ENCODE measurements around the gene SPATA20.

DNA sequence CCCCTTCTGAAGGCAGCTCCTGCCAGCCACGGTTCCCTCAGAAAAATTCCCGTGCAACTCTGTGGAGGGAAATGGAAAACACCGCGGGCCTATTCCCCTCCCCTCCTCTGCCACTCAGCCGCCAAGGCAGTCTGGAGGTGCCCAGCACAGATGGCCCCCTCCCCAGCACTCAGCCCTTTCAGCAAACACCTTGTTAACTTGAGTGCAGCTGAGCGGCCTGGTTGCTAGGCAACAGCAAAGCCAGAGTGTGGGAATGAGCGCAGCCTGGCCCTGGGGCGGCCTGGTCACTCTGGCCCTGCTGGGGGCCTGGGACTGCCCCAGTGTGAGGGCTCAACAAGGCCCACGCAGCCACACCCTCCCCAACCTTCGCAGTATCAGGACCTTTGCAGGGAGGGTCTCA is 46.3 kb downstream of the SPATA20 start:
- no peak for TF ChIP-seq CTCF (IDR thresholded peaks at IDR 0.05; ENCODE audit: low read depth, low read length)
- TF ChIP-seq EZH2phosphoT487 (IDR thresholded peaks at IDR 0.05; ENCODE audit: low read depth), result no peak

All from OCI-LY3 (cell line).